BE2C (cell line): ENCODE results near the gene NECAP2.
A peak's percentile ranks its signal among the peaks of the same experiment; 100 is the strongest.

Experiments used
- DNase-seq: peaks from one replicate; pipeline ENCODE4 v3.0.0-alpha.2; 2020
- H3K27me3 ChIP-seq: fragments of 250-450 bp; sonication (Bioruptor Pico); 2 replicates; pipeline ENCODE4 v1.5.1; 2020; ENCODE audit warnings: mild to moderate bottlenecking
- H3K36me3 ChIP-seq: fragments of 250-450 bp; sonication (Bioruptor Pico); 2 replicates; pipeline ENCODE4 v1.5.1; 2020; ENCODE audit warnings: mild to moderate bottlenecking
- H3K4me1 ChIP-seq: fragments of 250-450 bp; sonication (Bioruptor Pico); 2 replicates; pipeline ENCODE4 v1.5.1; 2020
- H3K4me3 ChIP-seq: 2 replicates; pipeline ENCODE4 v1.5.1; 2011; ENCODE audit warnings: low read depth, low read length
- H3K9me3 ChIP-seq: fragments of 250-450 bp; sonication (Bioruptor Pico); 2 replicates; pipeline ENCODE4 v1.5.1; 2020
- CTCF ChIP-seq: IDR thresholded peaks from 2 replicates; pipeline ENCODE4 v1.5.1; 2012; ENCODE audit warnings: mild to moderate bottlenecking, low read depth, low read length

The NECAP2 gene

GRCh38 chr1:16422041-16422440 is 18.5 kb upstream of the NECAP2 start:
- no peaks in the 10 kb centered on the region for H3K27me3 ChIP-seq
- DNase-seq: no peak
- H3K4me3 ChIP-seq: no peak overlapping the region
- H3K9me3 ChIP-seq: no peaks in the 10 kb centered on the region
- H3K4me1 ChIP-seq: no peaks in the 10 kb centered on the region
- no peaks in the 10 kb centered on the region for H3K36me3 ChIP-seq
- no peak for TF ChIP-seq CTCF

- Histone ChIP-seq H3K4me3 (no peak overlapping the region), H3K27me3 (no peaks in the 10 kb centered on the region), H3K9me3 (no peaks in the 10 kb centered on the region), H3K36me3 (no peaks in the 10 kb centered on the region), H3K4me1 (no peaks in the 10 kb centered on the region)
- TF ChIP-seq CTCF: no peak
- DNase-seq: no peak
These were observed 15.1 kb upstream of the NECAP2 start for GRCh38 chr1:16425125-16426025.

GRCh38 chr1:16430606-16431005 is 9.9 kb upstream of the NECAP2 start:
- no peaks in the 10 kb centered on the region for H3K27me3 ChIP-seq
- no peak overlapping the region for H3K4me3 ChIP-seq
- TF ChIP-seq CTCF: no peak
- DNase-seq: peak; percentile 34
- no peaks in the 10 kb centered on the region for H3K4me1 ChIP-seq
- no peaks in the 10 kb centered on the region for H3K36me3 ChIP-seq
- H3K9me3 ChIP-seq: no peaks in the 10 kb centered on the region

- no peaks in the 10 kb centered on the region for H3K4me1 ChIP-seq
- H3K36me3 ChIP-seq: no peaks in the 10 kb centered on the region
- TF ChIP-seq CTCF: no peak
- DNase-seq: no peak
- no peaks in the 10 kb centered on the region for H3K27me3 ChIP-seq
- H3K4me3 ChIP-seq: no peak overlapping the region
- no peaks in the 10 kb centered on the region for H3K9me3 ChIP-seq
These were observed 7.5 kb upstream of the NECAP2 start for GRCh38 chr1:16433030-16433429.

- DNase-seq: no peak
- Histone ChIP-seq H3K36me3 (no peaks in the 10 kb centered on the region), H3K27me3 (no peaks in the 10 kb centered on the region), H3K4me1 (no peaks in the 10 kb centered on the region), H3K9me3 (no peaks in the 10 kb centered on the region), H3K4me3 (no peak overlapping the region)
- no peak for TF ChIP-seq CTCF
These were observed 6.5 kb upstream of the NECAP2 start for GRCh38 chr1:16434007-16434406.

- TF ChIP-seq CTCF: no peak
- Histone ChIP-seq H3K27me3 (no peaks in the 10 kb centered on the region), H3K36me3 (no peaks in the 10 kb centered on the region), H3K4me1 (no peaks in the 10 kb centered on the region), H3K9me3 (no peaks in the 10 kb centered on the region), H3K4me3 (no peak overlapping the region)
- no peak for DNase-seq
These were observed 6.0 kb upstream of the NECAP2 start for GRCh38 chr1:16434501-16434900.
